Neural progenitor cell (in vitro differentiated cells): Measurements from ENCODE around the gene SPRED2. TPM values are rescaled to one million over a fixed set of nuclear protein-coding genes. Genes with fewer than 3 reads are reported as not detected.

Source experiments
- DNase-seq: peaks from one replicate; pipeline ENCODE4 v3.0.0-alpha.2; 2016; ENCODE audit warnings: low spot score
- H2AFZ ChIP-seq: fragments of 200-600 bp; sonication (generic); replicated peaks from 2 replicates; pipeline ENCODE4 v1.6.1; 2016; ENCODE audit warnings: antibody characterized with exemption
- H3F3A ChIP-seq: fragments of 200-600 bp; sonication (generic); 2 replicates; pipeline ENCODE4 v1.6.1; 2016; ENCODE audit warnings: antibody characterized with exemption, low read depth
- H3K27ac ChIP-seq: fragments of 200-600 bp; sonication (generic); 2 replicates; pipeline ENCODE4 v1.5.1; 2016; ENCODE audit warnings: mild to moderate bottlenecking
- H3K27me3 ChIP-seq: fragments of 200-600 bp; sonication (generic); 2 replicates; pipeline ENCODE4 v1.6.1; 2016; ENCODE audit warnings: mild to moderate bottlenecking, moderate library complexity
- H3K36me3 ChIP-seq: fragments of 200-600 bp; sonication (generic); 2 replicates; pipeline ENCODE4 v1.5.1; 2016
- H3K4me1 ChIP-seq: fragments of 200-600 bp; sonication (generic); 2 replicates; pipeline ENCODE4 v1.6.1; 2016; ENCODE audit warnings: mixed run types
- H3K4me2 ChIP-seq: fragments of 200-600 bp; sonication (generic); 2 replicates; pipeline ENCODE4 v1.6.1; 2016
- H3K4me3 ChIP-seq: fragments of 200-600 bp; sonication (generic); 2 replicates; pipeline ENCODE4 v1.5.1; 2016
- H3K79me2 ChIP-seq: fragments of 200-600 bp; sonication (generic); 2 replicates; pipeline ENCODE4 v1.6.1; 2016; ENCODE audit warnings: low read depth
- H3K9ac ChIP-seq: fragments of 200-600 bp; sonication (generic); 2 replicates; pipeline ENCODE4 v1.6.1; 2016
- H3K9me3 ChIP-seq: fragments of 200-600 bp; sonication (generic); 2 replicates; pipeline ENCODE4 v1.5.1; 2016; ENCODE audit warnings: low read depth
- H4K20me1 ChIP-seq: fragments of 200-600 bp; sonication (generic); 2 replicates; pipeline ENCODE4 v1.6.1; 2016; ENCODE audit warnings: low read depth
- H3K27ac Mint-ChIP-seq: 3 replicates; pipeline ENCODE4 v1.8.0; 2021; ENCODE audit warnings: mixed read lengths
- H3K27me3 Mint-ChIP-seq: 2 replicates; pipeline ENCODE4 v1.8.0; 2022; ENCODE audit warnings: low read depth, mild to moderate bottlenecking, inconsistent platforms, moderate library complexity, mixed read lengths; ENCODE audit not compliant: insufficient read depth
- H3K36me3 Mint-ChIP-seq: 3 replicates; pipeline ENCODE4 v1.8.0; 2021; ENCODE audit warnings: mixed read lengths
- H3K4me1 Mint-ChIP-seq: 3 replicates; pipeline ENCODE4 v1.8.0; 2021; ENCODE audit warnings: mixed read lengths
- H3K4me3 Mint-ChIP-seq: 3 replicates; pipeline ENCODE4 v1.8.0; 2021; ENCODE audit warnings: mild to moderate bottlenecking, moderate library complexity, mixed read lengths
- H3K9me3 Mint-ChIP-seq: 3 replicates; pipeline ENCODE4 v1.8.0; 2020; ENCODE audit warnings: mixed read lengths
- EZH2 ChIP-seq: fragments of 200-600 bp; sonication (generic); IDR thresholded peaks from 2 replicates; pipeline ENCODE4 v1.6.1; 2017; ENCODE audit warnings: antibody characterized with exemption, mild to moderate bottlenecking, moderate library complexity
- EZH2phosphoT487 ChIP-seq: fragments of 200-600 bp; sonication (generic); IDR thresholded peaks from 2 replicates; pipeline ENCODE4 v1.6.1; 2017; ENCODE audit warnings: antibody characterized with exemption
- total RNA-seq: library from RNA; depleted of rRNA; stranded (reverse); fragments of >200 nt; gene quantifications from 2 replicates; pipeline ENCODE4 v1.2.3, GENCODE V29; 2015; ENCODE audit warnings: low replicate concordance
- TF ChIP-seq, protein P1 (sequence below): fragments of 200-600 bp; sonication (generic); IDR thresholded peaks from 2 replicates; pipeline ENCODE4 v1.5.1; 2017; ENCODE audit warnings: antibody characterized with exemption, mild to moderate bottlenecking

The SPRED2 gene
- total RNA-seq, 1 donor from 2014 or later = 11.6 TPM

DNA sequence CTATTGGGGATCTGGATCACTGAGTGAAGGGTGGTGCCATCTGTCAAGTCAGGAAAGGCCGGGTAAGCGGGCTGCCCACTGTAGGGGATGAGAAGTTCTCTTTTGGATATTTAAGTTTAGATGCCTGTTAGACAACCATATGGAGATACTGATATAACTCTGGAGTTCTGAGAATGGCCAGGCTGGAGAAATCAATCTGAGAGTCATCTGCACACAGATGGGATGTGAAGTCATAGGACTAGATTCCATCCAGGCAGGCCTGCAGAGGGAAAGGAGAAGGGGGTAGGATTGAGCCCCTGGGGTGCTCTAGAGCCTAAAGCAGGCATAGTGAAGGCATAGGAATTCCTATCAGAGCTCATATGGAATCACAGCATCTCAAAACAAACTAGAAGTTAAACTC is 30.1 kb downstream of the SPRED2 start:
- peaks cover 15% of the 10 kb centered on the region for H3K4me1 ChIP-seq
- Mint-ChIP-seq H3K9me3 (peaks cover 23% of the 10 kb centered on the region), H3K27me3 (no peaks in the 10 kb centered on the region), H3K4me1 (peaks cover 21% of the 10 kb centered on the region), H3K4me3 (no peak overlapping the region), H3K36me3 (peaks cover 19% of the 10 kb centered on the region), H3K27ac (no peak overlapping the region)
- peaks cover 35% of the 10 kb centered on the region for H3K79me2 ChIP-seq
- no peaks in the 10 kb centered on the region for H3F3A ChIP-seq
- no peak overlapping the region for H2AFZ ChIP-seq
- no peaks in the 10 kb centered on the region for H3K36me3 ChIP-seq
- no peak for TF ChIP-seq EZH2
- TF ChIP-seq EZH2phosphoT487 = no peak
- TF ChIP-seq, protein P1, sequence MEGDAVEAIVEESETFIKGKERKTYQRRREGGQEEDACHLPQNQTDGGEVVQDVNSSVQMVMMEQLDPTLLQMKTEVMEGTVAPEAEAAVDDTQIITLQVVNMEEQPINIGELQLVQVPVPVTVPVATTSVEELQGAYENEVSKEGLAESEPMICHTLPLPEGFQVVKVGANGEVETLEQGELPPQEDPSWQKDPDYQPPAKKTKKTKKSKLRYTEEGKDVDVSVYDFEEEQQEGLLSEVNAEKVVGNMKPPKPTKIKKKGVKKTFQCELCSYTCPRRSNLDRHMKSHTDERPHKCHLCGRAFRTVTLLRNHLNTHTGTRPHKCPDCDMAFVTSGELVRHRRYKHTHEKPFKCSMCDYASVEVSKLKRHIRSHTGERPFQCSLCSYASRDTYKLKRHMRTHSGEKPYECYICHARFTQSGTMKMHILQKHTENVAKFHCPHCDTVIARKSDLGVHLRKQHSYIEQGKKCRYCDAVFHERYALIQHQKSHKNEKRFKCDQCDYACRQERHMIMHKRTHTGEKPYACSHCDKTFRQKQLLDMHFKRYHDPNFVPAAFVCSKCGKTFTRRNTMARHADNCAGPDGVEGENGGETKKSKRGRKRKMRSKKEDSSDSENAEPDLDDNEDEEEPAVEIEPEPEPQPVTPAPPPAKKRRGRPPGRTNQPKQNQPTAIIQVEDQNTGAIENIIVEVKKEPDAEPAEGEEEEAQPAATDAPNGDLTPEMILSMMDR = no peak
- DNase-seq = no peak
- H3K27me3 ChIP-seq = no peaks in the 10 kb centered on the region
- H4K20me1 ChIP-seq = peaks cover 32% of the 10 kb centered on the region
- H3K4me2 ChIP-seq = no peak overlapping the region
- no peak overlapping the region for H3K4me3 ChIP-seq
- H3K27ac ChIP-seq = no peak overlapping the region
- H3K9me3 ChIP-seq = no peaks in the 10 kb centered on the region
- H3K9ac ChIP-seq = no peak overlapping the region

DNA sequence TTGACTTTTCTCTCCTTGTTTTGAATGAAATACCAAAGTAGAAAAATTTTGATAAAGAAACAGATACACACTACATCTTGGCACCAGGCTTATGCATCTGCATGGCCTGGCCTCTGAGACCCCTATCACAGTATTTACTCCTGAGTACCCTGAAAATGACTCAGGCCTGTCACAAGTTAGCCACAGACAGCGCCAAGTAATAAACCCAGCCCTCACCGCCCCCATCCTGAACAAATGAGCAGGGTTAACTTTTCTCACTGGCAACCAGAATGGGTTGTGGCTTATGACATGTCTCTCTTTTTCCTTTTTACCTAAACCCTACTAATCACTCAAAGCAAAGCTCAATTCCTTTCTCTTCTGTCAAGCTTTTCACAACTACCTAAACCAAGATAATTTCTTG is 35.3 kb downstream of the SPRED2 start:
- Mint-ChIP-seq H3K4me3 (no peak overlapping the region), H3K36me3 (peaks cover 17% of the 10 kb centered on the region), H3K27ac (no peak overlapping the region), H3K9me3 (peaks cover 23% of the 10 kb centered on the region), H3K4me1 (peaks cover 27% of the 10 kb centered on the region), H3K27me3 (no peaks in the 10 kb centered on the region)
- Histone ChIP-seq H3K79me2 (peaks cover 19% of the 10 kb centered on the region), H3K4me1 (peaks cover 8% of the 10 kb centered on the region), H3K9me3 (no peaks in the 10 kb centered on the region), H3K9ac (no peak overlapping the region), H3K27me3 (no peaks in the 10 kb centered on the region), H3K4me3 (no peak overlapping the region), H3K27ac (no peak overlapping the region), H3K4me2 (no peak overlapping the region), H4K20me1 (peaks cover 37% of the 10 kb centered on the region), H2AFZ (no peak overlapping the region), H3F3A (no peaks in the 10 kb centered on the region), H3K36me3 (no peaks in the 10 kb centered on the region)
- DNase-seq = no peak
- TF ChIP-seq, protein P1 = no peak
- TF ChIP-seq EZH2 = no peak

DNA sequence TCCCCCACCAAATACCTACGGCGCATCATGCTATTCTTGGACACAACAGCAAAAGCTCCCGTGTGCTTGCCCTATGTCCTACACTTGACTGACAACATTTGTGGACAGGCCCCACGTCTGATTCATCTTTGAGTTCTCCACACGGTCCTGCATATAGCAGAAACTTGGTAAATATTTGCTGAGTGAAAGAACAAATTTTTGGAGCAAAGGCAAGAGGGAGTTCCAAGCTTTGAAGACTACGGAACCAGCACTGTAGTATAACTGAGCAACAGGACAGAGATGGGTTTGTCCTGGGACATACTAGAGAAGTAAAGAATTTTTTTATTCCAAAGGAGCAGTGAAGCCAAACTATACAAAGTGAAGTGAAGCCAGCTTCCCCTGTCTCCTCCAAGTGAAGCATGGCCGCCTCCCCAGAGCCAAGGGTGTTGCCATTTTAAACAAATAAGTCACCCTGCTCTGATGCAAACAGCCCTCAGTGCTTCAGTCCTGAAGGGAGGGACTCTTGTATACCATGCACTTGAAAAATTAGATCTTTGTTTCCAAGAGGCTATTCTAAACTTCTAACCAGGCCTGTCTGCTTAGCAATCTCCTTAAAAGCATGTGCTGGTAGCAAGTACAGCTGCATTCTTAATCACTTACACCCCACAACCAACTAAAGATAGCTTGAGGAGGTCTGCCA is 35.9 kb downstream of the SPRED2 start:
- Histone ChIP-seq H3K36me3 (no peaks in the 10 kb centered on the region), H3K4me1 (peaks cover 8% of the 10 kb centered on the region), H4K20me1 (peaks cover 39% of the 10 kb centered on the region), H3K9ac (no peak overlapping the region), H3K9me3 (no peaks in the 10 kb centered on the region), H2AFZ (no peak overlapping the region), H3K79me2 (peaks cover 19% of the 10 kb centered on the region), H3K4me2 (no peak overlapping the region), H3K4me3 (no peak overlapping the region), H3F3A (no peaks in the 10 kb centered on the region), H3K27ac (no peak overlapping the region), H3K27me3 (no peaks in the 10 kb centered on the region)
- Mint-ChIP-seq H3K4me1 (peaks cover 27% of the 10 kb centered on the region), H3K27ac (no peak overlapping the region), H3K36me3 (peaks cover 17% of the 10 kb centered on the region), H3K9me3 (peaks cover 23% of the 10 kb centered on the region), H3K27me3 (no peaks in the 10 kb centered on the region), H3K4me3 (no peak overlapping the region)
- TF ChIP-seq EZH2 = no peak
- TF ChIP-seq EZH2phosphoT487 = no peak
- TF ChIP-seq, protein P1 = no peak
- no peak for DNase-seq
